CD4-positive, alpha-beta T cell treated with Interleukin-17A for 1 hour (primary cell): ENCODE measurements around the gene AHNAK.
"Not testable (repeated sequence)": the region's sequence is repeated elsewhere in the genome, so short reads cannot be mapped to it uniquely, and the experiment has no call there.

Experiments used
- DNase-seq: peaks from one replicate; pipeline ENCODE4 v3.0.0-alpha.2; 2020

AHNAK gene

GRCh38 chr11:62571493-62571892, 24.9 kb upstream of the AHNAK start:
- not testable (repeated sequence) for DNase-seq

DNA sequence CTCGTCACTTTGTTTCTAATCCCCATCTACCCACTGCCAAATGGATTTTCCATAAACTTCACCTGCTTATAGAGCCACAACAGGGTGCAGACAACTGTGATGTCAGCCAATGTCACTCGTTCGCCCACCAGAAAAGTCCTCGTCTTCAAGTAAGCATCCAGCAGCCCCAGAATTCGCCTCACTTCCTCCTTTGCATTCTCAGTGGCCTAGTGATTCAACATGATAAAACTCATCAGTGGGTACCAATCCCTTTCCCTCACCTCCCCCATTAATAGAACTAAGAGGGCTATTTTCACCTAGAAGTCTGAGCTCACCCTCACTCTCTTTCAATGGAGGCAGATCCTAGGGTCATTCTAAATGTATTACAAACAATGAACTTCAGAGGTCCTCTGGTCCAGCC, 24.3 kb upstream of the AHNAK start:
- DNase-seq = not testable (repeated sequence)

DNA sequence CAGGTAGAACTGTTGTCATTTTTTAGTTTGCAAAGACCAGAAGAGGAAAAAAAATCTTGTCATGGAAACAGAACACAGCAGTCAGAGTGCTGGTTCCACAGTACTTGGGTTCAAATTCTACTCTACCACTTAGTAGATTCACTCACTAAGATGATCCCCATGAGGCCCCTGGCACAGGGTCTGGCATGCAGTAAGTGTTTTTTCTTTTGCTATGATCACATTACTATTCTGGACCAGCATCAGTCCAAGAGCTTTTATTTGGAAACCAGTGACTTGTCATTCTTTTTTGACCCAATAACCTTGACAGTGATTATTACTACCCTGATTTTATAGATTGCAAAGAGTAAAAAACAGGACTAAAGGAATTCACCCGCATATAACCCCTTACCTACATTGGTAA, 23.0 kb upstream of the AHNAK start:
- no peak for DNase-seq

DNA sequence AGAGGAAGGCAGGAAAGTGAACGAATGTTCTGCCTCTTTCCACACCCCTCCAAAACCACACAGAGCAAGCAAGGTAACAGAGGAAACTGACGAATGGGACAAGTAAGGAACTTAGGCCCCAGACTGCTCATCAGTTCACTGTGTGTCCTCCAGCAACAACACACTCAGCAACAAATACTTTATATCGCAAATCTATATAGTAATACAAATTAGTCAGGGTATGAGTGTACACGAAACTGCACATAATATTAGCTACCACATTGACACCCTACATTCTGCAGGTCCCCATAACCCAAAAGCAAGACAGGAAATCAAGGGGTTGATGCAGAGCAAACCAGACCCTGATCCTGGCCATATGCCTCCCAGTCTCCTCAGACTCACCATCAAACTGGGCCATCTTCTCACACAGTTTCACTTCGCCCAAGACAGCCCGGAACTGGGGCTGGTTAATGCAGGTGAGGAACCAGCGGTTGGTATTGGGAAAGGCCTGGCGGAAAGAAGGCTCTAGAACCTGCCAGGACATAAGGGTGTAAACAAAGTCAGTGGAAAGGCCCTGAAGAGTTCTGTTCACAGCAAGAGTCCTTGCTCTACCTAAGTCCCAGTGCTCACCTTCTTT, 20.5 kb upstream of the AHNAK start:
- no peak for DNase-seq

DNA sequence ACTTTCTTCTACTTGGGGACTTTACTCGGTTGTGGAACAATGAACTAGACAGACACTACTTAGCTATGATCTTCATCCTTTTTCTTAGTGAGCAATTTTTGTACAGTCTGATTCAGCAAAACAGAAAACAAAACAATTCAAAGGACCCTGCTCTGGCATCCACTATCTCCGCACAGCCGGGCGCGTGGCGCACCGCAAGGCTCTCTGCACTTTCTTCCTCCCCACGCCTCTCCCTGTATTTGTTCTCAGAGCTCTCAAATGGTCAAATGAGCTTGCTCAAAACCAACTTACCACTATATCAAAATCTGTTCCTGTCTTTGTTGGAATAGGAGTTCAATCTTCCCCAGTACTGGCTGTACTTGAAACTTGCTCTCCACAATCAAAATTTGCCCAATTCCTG, 19.6 kb upstream of the AHNAK start:
- DNase-seq = no peak

- DNase-seq = no peak
These were observed 18.6 kb upstream of the AHNAK start for GRCh38 chr11:62565100-62565802.

DNA sequence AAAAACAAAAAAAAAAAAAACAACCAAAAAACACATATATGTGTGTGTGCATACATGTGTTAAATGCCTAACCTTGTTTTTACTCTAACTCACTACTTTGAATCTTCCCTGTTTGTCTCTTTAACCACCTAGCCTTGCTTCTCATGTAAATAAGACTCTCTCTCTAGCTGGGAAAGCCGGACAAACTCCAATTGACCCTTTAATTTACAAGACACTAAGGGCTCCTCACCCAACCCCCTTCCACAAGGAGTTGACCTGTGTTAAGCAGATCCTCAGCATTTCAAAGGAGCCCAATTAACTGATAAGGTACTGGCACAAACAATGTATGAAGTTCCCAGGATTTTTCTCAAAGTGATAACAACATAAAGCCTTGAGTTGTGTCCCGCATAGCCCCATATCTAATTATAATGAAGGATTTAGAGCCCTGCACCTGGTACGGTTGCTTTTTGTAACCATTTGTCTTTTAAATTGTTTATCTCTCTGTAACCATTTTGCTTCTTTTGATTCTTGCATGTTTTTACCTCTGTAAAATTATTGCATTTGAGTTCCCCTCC, 15.1 kb upstream of the AHNAK start:
- DNase-seq = not testable (repeated sequence)

DNA sequence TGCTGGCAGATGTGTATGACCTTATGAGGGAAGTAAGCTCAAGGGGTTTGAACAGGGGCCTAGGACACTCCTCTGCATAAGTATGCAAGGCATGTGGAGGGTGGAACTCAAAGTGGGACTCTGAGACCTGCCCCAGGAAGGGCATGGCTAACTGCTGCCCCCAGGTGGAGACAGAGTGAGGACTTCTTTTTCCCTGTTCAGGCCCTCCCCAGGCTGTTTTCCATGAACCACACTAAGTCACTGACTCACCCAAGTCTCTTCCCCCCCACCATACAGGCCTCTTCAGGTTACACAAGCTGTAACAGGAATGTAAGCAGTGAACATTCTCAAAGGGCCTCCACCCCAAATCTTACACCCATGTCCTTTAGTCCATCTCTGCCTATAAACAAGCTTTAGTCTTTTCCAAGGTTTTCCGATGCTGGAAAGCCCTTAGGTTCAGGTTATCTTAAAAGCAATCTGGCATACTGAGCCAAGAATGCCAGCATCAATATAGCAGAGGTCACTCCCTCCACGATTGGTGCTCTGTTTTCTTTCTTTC, 14.0 kb upstream of the AHNAK start:
- peak; percentile 87 for DNase-seq

DNA sequence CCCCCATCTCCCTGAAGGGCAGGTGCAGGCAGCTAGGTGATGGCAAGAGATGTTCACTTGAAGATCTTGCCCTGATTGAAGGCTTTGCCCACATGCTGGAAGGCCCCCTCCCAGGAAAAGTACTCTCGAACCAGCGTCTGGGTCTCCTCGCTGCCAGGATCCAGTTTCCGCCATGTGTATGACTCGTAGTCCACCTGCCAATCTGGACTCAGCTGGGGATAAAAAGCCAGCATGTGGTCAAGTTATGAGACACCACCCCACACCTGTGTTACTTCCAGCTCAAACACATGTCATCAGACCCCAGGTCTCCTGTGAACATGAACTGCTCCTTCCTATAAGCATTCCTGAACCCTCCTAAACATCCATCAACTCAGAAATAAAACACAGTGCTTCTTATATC, 13.0 kb upstream of the AHNAK start:
- DNase-seq = not testable (repeated sequence)

GRCh38 chr11:62559204-62559603, 12.6 kb upstream of the AHNAK start:
- DNase-seq = no peak

DNA sequence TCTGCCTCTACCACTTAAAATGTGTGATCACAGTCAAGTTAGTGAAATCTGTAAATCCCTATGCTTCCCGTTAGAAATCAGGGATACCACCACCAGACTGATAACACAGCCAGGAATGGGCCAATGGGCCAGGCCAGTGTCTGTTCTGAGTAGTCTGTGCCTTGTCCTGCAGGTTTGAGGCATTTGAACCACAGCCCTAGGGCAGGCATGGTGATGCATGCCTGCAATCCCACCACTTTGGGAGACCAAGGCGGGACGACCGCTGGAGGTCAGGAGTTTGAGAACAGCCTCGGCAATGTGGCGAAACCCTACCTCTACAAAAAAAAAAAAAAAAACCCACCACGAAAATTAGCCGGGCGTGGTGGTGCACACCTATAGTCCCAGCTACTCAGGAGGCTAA, 12.1 kb upstream of the AHNAK start:
- no peak for DNase-seq

DNA sequence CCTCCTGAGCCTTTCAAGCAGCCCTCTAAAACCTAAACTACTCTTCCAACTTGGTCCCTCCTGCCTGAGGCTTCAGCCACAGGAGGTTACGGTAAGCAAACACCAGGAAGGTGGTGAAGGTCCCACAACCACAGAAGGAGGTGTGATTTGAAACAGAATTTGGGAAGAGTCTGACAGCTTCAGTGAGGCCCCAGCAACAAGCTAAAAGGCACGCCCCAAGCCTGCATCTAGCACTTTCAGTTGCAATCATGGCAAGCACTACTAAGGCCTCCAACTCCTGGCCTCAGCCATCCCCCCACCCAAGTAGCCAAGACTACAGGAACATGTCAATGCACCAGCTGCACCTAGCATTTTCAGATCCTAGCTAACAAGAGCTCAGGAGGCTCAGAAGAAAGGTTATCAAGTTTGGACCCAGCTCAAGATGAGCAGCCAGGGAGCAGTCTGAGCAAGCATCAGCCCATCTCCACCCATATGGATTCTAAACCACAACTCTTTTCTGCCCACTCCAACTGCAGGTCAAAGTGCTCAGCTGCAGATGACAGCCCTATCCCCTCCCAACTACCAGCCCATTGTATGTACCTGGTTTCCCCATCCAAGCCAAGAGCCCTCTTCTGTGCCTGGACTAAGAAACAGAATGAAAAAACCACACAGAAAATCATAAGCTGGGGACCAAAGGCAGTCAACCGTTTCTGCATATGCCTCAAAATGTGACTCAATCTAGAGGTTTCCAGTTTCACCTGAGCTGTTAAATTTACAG, 10.4 kb upstream of the AHNAK start:
- peak; percentile 76 for DNase-seq

DNA sequence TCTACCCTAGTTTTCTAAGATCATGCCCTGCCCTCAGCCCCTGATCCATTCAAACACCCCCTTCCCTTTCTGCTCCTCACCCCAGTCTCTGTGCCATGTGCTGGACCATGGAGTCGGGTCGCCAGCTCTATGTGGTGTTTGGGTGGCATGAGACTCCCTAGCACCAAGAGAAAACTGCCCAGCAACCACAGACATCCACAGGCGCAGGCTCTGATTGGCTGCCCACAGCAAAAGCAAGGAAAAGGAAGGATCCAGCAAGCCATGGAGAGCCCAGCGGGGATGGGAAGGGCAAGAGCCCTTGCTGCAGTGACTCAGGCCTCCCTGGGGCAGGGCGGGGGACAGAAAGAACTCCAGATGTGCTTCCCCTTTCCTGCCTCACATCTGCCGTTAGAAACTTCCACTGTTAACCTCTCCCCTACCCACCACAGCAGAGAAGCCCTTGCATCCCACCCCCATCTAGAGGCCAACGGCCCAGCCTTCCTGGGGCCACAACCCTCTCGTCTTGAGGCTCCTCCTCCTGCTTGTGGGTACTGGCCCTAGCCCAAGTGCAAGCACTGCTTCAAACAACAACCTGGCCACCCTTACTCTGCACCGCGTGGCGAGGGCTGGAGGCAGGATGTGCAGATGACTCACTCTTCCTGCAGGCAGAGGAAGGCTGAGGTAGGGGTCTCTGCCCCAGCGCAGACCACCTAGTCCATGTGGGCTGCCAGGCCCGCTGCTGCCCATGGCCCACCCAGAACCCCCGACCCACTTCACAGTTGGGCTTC, 9.7 kb upstream of the AHNAK start:
- DNase-seq = peak; percentile 91

DNA sequence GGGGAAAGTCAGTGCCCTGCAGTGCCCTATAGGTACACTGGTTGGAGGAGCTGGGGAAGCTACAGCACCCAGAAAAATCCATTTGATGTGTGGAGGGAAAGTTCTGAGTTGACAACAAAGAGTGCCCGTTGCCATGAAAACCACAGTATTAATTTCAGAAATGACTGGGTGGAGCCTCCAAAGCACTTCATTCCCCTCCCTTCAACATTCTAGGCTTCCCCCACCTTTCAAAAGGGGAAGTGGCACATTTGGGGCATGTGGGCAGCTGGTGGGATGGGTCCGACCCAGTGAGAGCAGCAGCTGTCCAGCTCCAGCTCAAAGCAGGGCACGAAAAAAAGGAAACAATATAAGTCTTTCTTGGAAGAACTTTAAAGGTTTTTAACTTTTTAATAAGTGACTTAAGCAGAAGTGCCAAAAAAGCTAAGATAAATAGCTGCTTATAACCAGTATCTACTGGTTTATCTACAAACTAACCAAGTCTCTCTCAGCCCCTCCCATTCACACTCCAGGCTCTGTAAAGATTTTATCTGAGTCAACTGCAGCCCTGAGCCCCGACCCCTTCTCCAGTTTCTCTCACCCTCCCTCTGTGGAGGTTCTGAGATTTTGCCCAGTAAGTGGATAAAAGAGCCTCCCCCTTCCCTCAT, 9.0 kb upstream of the AHNAK start:
- peak; percentile 95 for DNase-seq

DNA sequence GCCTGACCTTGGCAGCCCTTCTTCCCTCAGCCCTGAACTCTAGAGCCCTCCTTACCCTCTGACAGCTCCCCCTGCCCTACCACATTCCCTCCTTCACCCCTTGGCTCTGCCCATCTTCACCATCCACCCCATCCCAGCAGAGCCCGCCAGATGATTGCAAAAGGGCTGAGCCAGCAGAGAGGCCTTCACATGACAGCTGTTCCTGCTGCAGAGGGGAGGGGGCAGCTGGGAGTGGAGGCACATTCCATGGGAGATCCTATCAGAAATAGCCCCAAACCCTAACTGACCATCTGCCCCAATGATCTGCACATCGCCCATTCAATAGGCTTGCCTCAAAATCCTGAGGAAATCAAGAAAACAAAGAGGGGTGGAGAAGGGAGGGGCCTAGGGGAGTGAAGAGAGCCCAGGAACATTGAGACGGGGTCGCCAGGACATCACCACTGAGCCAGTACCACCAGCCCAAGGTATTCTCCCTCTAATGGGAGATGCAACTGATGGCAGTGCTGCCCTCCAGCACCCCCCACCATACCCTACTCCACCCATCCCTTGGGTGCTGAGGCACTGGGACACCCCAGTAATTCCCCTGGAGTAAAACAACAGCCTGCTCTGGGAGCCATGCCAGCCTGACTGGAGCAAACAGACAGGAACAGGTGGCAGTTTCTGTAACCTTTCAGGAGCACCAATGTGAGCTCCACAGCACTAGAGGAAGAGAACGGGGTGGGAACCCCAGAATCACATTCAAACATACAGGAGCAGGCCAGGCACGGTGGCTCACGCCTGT, 8.0 kb upstream of the AHNAK start:
- peak; percentile 38 for DNase-seq

GRCh38 chr11:62553839-62554361, 7.3 kb upstream of the AHNAK start:
- DNase-seq = peak; percentile 43

- DNase-seq = peak; percentile 90
These were observed 6.7 kb upstream of the AHNAK start for GRCh38 chr11:62553080-62553838.

DNA sequence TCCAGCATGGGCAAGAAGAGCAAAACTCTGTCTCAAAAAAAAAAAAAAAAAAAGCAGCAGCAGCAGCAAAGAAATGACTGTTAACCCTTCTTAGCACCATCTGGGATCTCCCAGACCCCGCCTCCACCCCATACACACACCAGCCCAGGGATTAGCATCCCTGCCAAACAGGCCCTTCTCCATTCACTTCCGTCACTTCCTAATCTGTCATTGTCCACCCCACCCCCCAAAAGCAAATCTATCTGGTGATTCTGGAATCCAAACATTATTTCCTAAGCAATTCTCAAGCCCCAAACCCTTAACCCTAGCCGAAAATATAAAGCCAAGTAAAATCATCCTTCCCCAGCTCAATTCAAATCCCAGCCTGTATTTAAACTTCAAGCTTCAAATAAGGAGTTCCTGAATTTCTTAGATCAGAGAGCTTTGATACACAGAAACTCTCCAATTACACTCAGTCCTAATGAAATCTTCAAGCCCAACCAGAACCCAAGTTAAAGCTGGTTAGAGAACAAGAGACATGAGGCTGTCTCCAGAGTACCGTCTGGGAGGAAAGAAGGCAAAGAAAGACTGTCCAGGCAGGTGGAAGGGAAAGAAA, 6.0 kb upstream of the AHNAK start:
- DNase-seq = peak; percentile 45

GRCh38 chr11:62550478-62550877, 3.9 kb upstream of the AHNAK start:
- not testable (repeated sequence) for DNase-seq
